Activated CD8-positive, alpha-beta memory T cell treated with anti-CD3 and anti-CD28 coated beads, Interleukin-2, amount 50 U/mL, for 1 hour (primary cell): Measurements from ENCODE around the gene NDST3.

Experiments used
- DNase-seq: peaks from one replicate; pipeline ENCODE4 v3.0.0-alpha.2; 2020; ENCODE audit errors: extremely low read depth

NDST3 gene

DNA sequence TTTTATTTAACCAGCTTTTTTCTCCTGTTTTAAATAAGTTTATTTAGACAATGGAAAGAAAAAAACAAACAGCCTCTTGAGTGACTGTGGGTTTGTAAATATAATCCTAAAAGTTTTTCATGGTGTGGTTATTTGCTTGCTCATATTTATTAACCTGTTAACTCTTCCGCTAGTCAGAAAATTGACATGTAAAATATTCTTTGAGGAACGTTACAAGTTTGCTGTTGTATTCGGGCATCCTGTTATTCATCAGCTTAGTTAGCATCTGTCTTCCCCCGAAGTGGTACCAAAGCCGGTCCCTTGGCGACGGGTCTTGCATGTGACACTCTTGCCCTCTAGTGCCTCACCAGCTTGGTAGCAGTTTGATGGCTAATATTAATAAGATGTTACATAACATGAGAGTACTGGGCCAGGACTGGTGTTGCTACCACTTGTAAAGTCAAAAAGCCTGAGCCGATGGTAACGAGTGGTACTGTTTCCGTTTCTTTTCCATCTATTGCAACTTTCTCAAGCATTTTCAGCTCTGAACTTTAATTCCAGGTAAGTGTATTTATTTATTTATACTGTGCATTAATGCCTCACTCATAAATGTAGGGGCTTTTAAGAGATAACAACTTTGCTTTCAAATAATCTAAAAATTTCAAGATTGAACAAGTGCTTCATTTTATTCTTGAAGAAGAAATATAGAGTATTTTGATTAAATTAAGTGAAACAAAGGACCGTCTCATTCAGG, at the start of gene NDST3:
TSS of gene NDST3 (plus strand) at position 434 of the 733 bp plus-strand sequence. CDS start 19,425 bp downstream, outside the sequence.
- DNase-seq, result no peak

DNA sequence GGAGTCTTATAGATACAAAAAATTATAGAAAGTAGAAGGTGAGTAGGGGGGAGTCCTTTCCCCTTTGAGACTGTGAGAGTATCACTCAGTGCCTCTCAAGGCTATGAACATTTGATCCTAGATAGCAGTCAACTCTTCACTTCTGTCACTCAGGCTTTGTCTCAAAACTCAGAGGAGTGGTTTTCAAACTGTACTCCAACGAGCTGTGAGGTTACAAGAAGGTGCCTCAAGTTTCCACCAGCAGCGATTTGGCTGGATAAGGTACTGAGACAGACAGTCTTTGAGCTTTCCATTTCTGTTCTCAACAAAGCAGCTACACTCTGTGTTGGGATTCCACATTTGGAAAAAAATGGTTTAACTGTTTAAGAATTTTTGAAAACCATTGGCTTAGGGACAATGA, 48.0 kb upstream of the NDST3 start:
- DNase-seq, result no peak

DNA sequence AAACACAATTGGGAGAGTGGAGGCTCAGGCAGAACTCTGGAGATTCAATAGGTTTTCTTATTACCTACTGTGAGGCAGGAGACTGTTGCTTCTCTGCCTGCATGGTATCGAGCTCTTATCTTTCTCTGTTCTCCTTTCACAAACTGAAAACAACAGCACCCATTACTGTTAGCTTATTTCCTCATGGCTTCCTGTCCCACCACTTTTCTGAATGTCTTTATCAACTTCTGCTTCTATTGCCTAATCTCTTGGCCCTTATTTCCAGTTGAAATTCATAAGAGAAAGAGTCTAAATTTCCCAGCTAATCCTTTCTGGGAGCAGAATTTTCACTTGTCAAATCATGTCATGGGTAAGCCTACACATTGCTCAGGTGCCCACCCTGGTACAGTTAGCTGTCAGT, 46.8 kb upstream of the NDST3 start:
- DNase-seq, result no peak

DNA sequence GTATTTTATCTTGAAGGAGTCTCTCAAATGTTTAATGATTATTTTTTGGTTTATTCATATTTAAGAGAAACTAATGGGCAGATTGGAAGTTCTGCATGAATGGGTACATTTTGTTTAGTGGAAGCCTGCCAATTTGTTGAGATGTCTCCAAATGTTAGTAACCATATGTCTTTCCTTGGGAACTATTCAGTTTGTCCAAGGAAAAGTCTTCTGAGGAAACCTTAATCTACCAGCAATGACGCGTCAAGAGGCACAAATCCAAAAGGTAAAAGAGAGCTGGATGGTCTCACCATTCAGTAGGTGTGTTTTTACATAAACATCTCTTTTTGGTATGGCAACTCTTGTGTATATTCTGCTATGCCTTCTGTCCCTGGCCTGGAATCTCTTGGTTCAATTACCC, 37.4 kb upstream of the NDST3 start:
- DNase-seq, result no peak

DNA sequence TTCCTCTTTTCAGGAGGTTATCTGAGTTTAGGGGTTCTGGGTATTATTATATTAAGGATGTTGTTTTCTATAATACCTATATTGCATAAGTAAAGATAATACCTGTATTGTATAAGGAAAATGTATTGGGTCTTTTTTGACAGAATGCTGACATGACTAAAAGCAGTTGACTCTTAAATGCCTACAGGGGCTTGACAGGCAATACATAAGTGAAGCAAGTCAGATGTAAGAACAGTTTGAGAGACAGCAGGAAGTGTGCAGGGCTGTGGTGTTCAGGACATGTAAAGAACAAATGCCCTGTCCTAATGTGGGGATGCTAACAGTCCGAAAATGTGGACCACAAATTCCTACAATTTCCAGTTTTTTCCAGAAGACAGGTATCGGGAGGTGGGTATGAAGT, 30.2 kb upstream of the NDST3 start:
- no peak for DNase-seq

DNA sequence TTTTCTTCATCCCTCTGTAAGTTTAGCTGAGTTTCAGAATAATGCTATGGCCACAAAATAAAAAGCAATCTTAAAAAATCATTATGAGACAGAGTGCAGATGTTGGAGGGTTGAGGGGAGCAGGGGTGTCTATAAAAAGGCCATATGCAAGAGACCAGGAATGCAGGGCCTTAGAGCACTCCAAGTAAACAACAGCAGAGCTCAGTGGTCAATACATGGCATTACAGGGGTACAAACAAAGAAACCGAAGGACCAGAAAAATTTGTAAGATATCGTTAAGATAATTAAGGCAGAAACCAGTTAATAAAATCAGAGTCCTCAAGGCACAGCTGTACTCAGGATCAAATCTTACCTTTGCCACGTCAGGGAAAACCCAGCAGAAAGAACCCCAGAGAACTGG, 28.4 kb upstream of the NDST3 start:
- DNase-seq, result no peak

DNA sequence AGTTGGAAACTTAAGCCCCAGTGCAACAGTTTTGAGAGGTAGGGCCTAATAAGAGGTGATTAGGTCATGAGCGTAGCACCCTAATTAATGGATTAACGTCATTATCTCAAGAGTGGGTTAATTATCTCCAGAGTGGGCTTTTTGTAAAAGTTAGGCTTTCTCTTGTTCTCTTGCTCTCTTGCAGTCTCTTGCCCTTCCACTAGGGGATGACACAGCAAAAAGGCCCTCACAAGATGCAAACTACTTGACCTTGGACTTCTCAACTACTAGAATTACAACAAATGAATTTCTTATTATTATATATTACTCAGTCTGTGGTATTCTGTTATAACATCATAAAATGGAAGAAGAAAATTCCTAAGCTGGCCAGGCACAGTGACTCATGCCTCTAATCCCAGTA, 22.1 kb upstream of the NDST3 start:
- no peak for DNase-seq

DNA sequence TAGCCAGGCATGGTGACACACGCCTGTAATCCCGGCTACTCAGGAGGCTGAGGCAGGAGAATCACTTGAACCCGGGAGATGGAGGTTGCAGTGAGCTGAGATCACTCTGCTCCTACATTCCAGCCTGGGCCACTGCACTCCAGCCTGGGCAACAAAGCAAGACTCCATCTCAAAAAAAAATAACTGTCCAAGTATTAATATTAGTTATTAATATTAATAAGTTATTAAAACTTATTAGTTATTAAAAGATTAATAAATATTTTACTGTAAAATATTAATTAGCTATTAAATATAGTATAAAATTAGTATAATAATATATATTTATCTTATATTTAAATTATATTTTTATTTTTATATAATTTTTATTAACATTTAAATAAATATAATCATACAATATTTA, 19.5 kb upstream of the NDST3 start:
- DNase-seq, result no peak

DNA sequence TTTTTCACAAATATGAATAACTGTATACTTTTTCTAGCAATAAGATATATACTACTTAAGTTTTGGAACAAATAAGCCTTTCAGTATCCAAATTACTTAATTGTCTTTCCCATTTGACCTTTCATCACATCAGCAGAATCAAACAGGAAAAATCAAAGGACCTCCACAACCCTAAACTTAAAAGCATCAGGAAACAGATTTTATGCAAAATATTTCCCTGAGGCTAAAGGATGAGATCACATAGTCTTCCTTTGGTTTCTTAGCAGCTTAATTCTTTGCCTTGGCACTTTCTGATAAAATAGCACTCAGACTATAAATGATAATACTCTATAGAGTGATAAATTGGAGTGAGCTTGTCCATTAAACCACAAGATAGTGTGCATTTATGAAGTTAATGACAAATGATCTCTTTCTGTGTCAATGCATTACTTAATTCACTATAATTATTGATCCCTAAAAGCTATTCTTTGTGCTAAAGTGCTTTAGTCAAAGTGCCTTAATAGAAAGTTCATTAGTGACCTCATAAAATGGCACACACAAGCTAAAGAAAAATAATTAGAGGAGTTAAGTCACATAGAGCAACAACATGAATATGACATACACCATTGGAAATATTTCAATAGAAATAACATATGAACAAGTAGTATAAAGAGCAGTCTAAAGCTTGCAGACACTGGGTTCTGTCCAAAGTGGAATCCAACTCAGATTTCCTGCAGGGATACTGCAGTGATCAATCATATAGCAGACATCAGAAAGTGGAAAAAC, 15.7 kb upstream of the NDST3 start:
- DNase-seq, result no peak

DNA sequence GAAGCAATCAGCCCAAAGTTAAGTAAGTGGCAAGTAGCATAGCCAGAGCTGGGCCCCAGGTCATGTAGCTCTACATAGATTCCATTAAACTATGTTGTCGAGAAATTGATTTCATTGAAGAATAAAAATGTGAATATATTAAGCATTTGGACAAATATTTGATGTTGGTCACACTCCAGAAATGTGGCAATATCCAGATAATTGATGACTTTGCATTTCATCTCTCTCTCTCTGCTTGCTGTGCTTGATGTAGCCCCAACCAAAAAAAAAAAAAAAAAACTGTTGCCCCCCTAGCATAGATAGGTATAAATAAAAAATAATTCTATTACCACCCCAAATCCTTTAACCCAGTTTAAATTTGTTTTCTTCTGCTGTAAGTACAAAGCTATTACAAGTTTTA, 7.5 kb upstream of the NDST3 start:
- no peak for DNase-seq

DNA sequence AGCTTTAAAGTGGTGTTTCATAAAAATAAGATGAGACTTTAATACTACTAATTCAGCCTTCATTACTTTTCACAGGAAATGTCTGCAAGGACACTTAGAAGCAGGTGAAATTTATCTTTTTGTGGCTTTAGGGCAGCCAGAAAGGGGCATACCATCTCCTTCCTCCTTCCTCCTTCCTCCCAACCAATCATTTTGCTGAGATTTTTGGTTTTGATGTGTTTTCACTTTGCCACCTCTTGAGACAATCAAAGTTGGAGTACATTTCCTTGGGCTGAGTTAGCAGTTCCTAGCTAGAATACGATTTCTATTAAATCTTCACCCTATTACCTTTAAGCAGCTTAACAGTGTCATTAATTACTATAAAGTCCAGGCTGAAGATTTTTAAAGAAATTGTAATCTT, 5.1 kb upstream of the NDST3 start:
- no peak for DNase-seq

DNA sequence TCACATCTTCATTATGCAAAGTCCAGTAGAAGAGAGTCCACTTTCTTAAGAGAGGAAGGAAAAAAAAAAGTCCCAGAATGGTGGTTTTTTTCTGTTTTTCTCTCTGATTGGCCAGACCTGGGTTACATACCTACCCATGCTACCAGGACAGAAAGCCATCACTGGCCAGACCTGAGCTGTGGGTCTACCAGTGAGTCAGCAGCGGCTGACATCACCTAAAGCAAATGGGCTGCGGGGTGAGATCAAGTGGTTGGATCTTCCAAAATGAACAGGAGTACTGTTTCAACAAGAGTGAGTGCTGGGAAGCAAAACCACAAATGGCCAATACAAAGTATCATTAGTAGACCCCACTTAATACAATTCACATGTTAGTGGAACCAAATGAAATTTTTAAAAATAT, 1.6 kb upstream of the NDST3 start:
- DNase-seq, result no peak

DNA sequence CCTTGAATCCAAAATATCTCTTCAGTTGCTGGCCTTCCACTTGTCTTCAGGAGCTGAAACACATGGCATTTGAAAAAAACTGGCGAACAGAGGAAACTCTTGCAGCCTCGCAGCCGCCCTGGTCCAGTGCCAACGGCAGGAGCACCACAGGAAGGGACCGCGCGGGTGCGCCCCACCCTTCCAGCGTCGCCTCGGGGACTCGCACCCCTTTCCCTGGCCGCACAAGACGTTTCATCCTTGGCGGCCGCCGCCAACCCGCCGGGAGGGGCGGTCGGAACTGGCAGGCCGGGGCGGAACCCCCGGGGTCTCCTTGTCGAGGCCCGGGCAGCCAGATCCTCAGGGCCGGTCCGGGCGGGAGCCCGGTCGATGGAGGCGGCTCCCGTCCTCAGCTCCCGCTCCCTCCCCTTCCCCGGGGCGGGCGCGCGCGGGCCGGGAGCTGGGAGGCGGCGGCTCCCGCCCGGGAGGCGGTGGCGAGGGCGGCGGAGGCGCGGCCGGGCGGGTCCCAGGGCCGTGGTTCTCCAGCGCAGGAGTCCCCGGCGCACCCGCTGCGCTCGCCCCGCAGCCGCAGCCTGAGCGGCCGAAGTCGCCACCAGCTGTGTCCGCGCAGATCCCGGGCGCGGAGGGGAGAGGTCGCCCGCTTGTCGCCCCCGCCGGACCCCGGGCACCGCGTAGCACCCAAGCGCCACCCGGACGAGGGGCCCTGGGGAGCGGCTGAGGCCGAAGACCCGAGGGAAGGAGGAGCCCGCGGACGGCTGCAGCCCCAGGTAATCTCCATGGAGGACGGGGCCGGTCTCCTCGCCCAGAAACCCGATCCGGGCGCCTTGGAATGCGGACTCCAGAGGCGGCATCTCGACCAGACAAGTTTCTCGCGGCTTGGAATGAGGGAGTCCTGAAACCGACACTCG, 886 bp upstream of the NDST3 start:
- DNase-seq, result no peak

DNA sequence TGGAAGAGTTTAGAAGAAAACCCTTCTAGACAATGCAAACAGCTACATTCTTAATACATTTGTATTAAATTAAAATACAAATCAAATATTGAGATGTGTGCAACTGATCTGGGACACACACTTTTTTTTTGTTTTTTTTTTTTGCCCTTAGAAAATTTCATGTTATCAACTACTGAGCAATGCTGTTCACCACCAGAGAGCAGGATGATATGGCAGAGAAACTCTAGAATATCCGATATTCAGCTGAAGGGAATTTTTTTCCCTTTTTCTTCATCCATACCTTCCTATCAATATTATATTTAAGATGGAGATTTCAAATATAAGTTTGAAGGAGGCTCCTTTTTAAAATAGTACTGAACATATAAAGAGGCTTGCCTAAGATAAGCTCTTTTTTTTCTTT, 1.0 kb downstream of the NDST3 start:
- DNase-seq, result no peak

DNA sequence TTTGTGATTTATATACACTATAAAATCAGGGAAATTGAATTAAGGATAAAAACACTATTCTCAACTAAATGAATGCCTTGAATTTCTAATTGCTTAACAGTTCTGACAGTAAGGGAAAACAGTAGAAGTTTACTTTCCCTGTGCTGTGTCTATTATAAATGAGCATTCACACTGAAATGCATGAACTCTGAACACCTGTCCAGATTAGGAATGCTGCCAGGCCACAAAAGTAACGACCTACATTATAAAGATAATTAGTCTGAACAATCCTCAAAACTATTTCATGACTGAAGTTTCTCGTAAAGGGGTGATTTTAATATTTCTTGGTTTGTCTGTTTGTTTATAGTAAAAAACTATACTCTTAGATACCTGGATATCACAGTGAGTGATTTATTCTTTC, 2.0 kb downstream of the NDST3 start:
- DNase-seq, result no peak

DNA sequence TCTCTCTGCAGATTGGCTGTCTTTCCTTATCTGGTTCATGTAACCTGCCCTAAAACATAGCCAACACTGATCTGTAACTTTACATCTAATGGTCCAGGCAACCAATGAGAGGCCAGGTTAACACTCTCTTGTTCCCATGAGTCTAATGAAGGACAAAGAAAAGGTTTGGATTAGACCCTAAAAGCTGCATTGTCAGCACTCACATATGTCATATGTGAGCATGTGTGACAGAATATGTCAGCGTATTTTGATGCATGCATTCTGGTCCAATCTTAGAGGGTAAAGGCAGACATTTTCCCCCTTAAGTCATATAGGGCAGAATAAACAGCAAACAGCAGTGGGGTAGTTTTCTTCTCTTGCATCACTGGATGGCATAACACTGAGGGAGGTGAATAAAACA, 3.7 kb downstream of the NDST3 start:
- no peak for DNase-seq

DNA sequence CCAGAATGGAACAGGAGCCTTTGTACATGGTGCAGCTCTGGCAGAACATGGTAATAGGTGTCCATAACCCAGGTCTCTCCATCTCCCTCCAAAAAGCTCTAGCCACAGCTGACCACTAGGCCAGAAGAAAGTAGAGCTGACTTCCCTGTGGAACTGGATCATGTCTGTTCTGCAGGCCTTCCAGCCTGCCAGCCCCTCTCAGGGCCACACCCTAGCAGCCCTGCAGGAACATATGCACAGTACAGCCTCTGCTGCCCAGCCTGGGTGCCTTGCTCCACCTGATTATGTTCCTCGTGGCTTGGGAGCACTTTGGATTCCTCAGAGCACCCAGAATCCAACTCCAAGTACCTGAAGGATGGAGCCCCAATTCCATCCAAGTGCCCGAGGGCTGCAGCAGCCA, 12.0 kb downstream of the NDST3 start:
- DNase-seq, result no peak

DNA sequence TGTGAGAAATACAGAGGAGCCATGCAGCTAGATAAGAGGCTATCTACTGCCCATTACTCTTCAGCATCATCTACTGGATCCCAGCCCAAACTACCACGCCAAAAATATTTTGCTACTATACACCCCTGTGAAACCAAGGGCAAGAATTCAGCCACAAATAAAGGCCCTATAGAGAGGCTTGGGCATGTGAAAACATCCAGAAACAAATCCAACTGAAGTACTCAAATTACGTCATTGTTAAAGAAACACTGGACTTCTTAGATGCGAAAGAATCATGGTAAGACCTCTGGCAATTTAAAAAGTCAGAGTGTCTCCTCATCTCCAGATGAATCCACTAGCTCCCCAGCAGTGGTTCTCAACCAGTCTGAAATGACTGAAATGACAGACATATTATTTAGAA, 12.8 kb downstream of the NDST3 start:
- DNase-seq, result no peak

DNA sequence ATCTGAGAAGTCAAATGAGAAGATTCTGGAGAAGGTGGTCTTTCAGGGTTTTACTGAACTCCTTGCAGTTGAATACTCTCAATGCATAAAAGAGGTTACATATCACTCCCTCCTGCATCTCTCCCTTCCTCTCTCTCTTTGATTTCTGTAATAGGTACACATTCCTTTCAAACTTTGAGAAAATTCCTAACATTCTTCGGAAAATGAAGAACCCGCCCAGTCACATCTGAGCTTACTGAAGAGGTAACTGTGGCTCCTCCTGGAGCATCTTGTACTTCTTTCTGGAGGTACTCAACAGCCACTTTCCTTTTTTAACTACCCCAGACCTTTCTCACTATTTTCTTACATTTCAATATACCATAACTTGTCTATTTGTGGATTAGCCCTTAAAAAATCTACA, 24.7 kb downstream of the NDST3 start:
- DNase-seq, result no peak

DNA sequence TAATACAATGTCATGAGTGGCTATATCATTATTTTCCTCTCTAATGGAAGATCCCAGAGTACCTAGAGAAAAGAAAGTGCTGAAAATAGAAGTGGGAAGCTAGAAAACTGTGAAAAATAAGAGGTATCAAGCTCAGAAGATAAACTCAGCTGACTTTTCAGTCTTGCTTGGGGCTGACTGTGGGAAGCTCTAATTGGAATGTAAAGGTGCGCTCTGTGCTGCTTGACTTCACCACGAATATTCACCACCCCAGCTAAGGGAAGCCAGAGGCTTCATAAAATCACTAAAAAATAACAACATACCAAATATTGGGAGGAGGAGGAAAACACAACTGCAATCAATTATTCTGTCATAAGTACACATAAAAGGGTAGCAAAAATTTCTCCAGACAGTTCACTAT, 25.1 kb downstream of the NDST3 start:
- no peak for DNase-seq

DNA sequence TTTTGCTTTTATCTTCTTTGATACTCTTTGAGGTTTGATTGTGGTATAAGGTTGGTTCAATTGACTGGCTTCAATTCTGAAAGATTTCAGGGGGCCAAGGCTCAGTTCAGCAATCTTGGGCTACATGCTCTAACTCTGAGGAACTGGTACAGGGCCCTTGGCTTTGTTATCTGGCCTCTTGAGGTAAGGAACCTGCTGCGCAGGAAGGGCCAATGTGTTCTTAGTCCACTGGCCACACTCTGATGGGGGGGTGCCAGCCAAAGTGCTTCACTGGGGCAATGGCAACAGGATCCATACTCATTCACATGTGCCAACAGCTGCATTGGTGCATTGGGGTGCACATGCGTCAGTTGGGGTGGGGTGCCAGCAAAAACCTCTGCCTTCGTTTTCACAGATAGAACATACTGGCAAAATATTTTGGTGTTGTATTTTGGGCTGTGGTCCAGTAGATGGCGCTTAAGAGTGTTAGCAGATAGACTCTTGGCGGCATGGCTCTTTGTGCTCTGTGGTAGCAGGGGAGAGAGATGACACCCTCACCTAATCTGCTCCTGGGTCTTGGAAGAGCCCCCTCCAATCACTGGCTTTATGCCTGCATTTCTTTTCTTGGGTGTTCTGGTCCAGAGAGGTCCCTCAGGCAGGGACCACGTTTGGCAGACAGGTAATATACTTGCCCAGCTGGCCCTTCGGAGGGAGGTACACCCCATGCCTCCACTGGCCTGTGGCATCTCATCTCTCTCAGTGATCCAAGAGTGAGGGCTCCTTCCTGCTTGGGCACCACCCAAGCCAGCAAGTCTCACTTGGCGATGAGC, 42.9 kb downstream of the NDST3 start:
- no peak for DNase-seq

DNA sequence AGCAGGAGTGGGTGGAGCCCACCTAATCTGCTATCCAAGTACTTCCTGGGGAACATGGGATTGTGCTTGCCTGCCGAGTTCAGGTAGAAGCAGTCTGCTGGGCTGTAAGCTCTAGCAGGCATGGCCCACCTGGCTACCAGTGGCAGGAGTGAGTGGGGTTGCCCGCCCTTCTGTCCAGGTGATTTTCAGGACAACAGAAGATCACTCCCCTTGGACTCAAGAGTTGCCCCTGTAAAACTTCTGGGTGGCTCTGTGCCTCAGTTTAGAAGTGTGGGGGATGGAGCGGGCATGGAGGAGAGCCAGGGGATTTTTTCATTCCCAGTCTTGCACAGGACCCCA, 43.5 kb downstream of the NDST3 start:
- DNase-seq, result no peak
